HUDEP-2 (cell line): Measurements from ENCODE around the gene PRAMEF13.
"Not testable (repeated sequence)": the region's sequence is repeated elsewhere in the genome, so short reads cannot be mapped to it uniquely, and the experiment has no call there.

Experiments
- DNase-seq, 76 experiments: peaks; one replicate each; lab custom pipeline; 2025; ENCODE audit not compliant: unreplicated experiment in 76 of 76; lab: John Stamatoyannopoulos, UW

Gene PRAMEF13

DNA sequence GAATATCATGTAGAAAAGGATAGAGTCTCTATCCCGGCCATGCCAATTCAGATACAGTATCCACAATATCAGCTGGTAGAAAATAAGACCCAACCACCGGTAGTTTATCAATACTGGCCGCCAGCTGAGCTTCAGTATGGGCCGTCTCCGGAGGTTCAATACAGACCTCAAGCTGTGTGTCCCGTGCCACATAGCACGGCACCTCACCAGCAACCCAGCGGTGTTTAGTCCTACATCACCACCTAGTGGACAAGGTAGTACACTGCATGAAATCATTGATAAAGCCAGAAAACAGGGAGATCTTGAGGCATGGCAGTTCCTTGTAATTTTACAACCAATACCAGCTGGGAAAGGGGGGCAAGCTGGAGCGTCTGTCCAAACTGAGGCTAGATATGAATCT lies 7.5 kb upstream of the PRAMEF13 start:
- DNase-seq: not testable (repeated sequence)

DNA sequence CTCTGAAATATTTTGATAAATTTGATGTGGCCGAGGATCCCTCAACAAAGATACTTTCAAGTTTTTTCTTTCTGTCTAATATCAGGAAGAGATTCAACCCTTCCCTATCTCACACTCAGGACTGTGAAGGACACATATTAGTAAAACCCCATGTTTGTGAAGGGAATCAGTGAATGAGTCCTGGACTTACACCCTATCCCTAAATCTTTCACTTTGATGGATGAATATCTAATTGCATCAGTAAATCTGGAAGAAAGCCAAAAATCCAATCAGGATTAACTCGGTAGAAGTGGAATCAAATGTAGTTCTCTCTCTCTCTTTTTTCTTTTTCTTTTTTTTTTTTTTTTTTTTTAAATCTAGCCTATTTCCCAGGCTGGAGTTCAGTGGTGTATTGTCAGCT lies 29.7 kb downstream of the PRAMEF13 start, which contains the start of gene PRAMEF9:
Gene PRAMEF9, plus strand, starts transcription at position 301 of the 400 bp plus-strand sequence. CDS start 3,433 bp downstream, outside the sequence.
- not testable (repeated sequence) for DNase-seq

DNA sequence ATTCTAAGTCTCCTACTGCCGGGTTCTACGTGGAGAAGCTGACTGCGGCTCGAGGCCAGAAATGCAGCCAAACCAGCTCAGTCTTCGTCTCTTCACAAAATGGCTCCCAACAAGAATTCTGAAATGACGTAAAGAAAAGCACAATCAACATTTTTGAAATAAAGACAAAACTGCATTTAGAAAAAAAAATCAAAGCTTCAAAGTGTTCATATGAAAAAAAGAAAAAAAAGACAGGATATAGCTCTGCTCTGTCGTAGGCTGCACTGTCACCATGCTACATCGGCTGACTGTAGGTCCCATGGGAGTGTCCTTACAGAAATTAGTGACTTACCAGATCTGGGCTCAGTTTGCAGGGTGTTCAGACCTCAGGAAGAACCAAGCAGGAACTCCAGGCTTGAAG lies 35.7 kb downstream of the PRAMEF13 start, which contains the start of gene HNRNPCL4:
Gene HNRNPCL4, minus strand, starts transcription at position 101 of the 400 bp plus-strand sequence. CDS start 164 bp downstream, outside the sequence.
- DNase-seq: not testable (repeated sequence)

DNA sequence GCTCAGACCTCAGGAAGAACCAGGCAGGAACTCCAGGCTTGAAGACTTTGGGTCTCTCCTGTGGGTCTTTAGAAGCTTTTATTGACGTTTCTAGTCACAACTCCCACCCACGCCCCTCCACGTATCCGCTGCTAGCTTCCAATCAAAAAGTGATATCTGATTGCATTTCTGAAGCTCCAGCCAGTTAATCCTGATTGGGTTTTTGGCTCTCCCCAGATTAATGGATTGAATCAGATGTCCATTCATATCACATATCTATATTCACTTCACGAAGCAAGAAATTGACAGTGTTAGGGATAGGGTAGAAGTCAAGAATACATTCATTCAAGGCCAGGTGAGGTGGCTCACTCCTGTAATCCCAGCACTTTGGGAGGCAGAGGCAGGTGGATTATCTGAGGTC lies 45.3 kb downstream of the PRAMEF13 start, which contains the start of gene PRAMEF26:
Gene PRAMEF26, minus strand, starts transcription at position 101 of the 400 bp plus-strand sequence. CDS start 2,914 bp downstream, outside the sequence.
- DNase-seq: not testable (repeated sequence)
